HG03432 (cell line): ENCODE measurements around the gene USP31.

ENCODE experiments used
- ATAC-seq: cut with Tn5 transposase; IDR thresholded peaks from one replicate; pipeline ENCODE4 v1.9.1; 2021; ENCODE audit warnings: mild to moderate bottlenecking, moderate library complexity; ENCODE audit not compliant: unreplicated experiment

The USP31 gene, protein sequence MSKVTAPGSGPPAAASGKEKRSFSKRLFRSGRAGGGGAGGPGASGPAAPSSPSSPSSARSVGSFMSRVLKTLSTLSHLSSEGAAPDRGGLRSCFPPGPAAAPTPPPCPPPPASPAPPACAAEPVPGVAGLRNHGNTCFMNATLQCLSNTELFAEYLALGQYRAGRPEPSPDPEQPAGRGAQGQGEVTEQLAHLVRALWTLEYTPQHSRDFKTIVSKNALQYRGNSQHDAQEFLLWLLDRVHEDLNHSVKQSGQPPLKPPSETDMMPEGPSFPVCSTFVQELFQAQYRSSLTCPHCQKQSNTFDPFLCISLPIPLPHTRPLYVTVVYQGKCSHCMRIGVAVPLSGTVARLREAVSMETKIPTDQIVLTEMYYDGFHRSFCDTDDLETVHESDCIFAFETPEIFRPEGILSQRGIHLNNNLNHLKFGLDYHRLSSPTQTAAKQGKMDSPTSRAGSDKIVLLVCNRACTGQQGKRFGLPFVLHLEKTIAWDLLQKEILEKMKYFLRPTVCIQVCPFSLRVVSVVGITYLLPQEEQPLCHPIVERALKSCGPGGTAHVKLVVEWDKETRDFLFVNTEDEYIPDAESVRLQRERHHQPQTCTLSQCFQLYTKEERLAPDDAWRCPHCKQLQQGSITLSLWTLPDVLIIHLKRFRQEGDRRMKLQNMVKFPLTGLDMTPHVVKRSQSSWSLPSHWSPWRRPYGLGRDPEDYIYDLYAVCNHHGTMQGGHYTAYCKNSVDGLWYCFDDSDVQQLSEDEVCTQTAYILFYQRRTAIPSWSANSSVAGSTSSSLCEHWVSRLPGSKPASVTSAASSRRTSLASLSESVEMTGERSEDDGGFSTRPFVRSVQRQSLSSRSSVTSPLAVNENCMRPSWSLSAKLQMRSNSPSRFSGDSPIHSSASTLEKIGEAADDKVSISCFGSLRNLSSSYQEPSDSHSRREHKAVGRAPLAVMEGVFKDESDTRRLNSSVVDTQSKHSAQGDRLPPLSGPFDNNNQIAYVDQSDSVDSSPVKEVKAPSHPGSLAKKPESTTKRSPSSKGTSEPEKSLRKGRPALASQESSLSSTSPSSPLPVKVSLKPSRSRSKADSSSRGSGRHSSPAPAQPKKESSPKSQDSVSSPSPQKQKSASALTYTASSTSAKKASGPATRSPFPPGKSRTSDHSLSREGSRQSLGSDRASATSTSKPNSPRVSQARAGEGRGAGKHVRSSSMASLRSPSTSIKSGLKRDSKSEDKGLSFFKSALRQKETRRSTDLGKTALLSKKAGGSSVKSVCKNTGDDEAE (N-terminal part only)

GRCh38 chr16:23149267-23149992 is at the start of gene USP31:
Gene USP31, minus strand, starts transcription at chr16:23149452. Its CDS starts 182 bp downstream, at chr16:23149270.
- peak; percentile 97 for ATAC-seq

DNA sequence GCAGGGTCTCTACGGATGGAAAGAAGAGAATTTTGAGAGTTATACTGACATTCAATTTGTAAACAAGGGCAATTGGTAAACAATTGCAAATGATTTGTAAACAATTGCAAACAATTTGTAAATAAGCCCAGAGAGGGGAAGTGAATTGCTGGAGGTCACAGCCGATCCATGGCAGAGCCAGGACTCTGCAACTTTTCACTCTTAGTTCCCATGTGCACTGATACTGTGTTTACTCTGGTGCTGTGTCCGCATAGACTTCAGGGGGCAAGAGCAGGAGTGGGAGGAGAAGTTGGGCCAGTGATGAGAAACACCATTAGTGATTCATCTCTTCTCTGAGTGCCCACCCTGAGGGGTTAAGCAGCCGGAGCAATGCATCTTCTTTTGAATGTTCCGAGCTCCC is 47.3 kb upstream of the USP31 start:
- ATAC-seq: no peak

- ATAC-seq: no peak
Observed at GRCh38 chr16:23195366-23195978, 46.2 kb upstream of the USP31 start.

DNA sequence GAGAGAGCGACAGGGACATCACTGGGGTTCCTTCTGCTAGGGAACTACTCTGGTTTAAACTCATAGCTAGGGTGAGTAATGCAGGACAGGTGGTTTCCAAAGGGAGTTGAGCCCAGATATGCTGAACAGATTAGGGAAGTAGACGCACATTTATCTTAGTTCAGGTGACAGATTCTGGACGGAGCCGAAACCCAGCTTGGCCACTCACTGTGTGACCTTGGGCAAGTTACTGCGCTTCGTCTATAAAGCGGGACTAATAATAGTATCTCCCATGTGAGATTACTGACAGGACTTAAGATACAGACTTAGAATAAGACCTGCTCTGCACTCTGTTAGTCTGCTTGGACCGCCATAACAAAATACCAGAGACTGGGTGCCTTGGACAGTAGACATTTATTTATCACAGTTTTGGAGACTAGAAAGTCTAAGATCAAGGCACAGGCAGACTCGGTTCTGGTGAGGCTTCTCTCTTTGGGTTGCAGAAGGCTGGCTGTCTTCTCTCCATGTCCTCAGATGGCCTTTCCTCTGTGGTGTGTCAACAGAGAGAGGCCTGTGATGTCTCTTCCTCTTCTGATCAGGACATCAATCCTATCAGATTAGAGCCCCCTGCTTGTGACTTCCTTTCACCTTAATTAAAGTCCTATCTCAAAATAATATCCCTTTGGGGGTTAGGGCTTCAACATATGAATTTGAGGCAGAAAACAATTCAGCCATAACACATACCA is 45.4 kb upstream of the USP31 start:
- ATAC-seq: no peak

GRCh38 chr16:23188911-23189310 is 39.7 kb upstream of the USP31 start:
- no peak for ATAC-seq

DNA sequence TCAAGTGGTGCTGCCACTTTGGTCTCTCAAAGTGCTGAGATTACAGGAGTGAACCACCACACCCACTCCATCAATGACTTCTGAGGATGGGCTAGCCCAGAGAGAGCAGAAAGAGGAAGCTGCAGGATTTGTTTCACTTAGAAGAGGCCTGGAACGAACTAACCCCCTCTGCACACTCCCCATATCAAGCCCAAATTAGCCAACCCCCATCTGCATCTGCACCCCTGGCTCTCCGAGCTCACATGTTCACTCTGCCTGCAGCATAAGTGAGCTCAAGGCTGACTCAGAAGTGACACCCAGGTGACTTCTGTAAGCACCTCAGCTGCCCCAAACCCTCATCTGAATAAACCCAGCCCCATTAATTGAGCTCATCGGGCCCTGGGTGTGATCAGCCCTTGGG is 38.1 kb upstream of the USP31 start:
- ATAC-seq: no peak

- no peak for ATAC-seq
Observed at GRCh38 chr16:23186171-23186570, 36.9 kb upstream of the USP31 start.

GRCh38 chr16:23185656-23186055 is 36.4 kb upstream of the USP31 start:
- no peak for ATAC-seq

GRCh38 chr16:23183543-23183862 is 34.3 kb upstream of the USP31 start:
- no peak for ATAC-seq

GRCh38 chr16:23182679-23183542 is 33.7 kb upstream of the USP31 start, which contains the start of gene SCNN1G:
Gene SCNN1G, plus strand, starts transcription at chr16:23182745. Its CDS starts 3,527 bp downstream, at chr16:23186272.
- ATAC-seq: peak; percentile 33

DNA sequence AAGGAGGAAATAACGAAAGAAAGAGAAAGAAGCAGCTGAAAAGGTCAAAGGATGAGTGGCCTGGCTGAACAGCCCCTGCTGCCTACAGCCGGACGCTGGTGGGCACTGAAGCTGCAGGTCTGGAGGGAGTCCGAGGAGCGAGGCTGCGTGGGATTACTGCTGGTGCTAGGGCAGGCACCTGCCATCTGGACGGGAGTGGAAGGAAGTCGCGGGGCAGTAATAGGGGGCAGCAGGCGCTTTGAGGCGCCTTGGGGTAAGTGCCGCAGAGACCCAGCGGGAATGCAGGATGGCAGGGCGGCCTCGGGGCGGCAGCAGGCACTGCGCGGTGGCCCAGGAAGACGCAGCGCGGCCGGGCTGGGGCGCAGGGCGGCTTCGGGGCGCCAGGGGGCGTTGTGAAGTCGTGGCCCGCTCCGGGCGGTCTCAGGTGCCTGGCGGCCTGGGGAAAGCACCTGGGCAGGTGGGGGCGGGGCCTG is 33.0 kb upstream of the USP31 start:
- ATAC-seq: peak; percentile 95

- no peak for ATAC-seq
Observed at GRCh38 chr16:23181506-23181905, 32.3 kb upstream of the USP31 start.

DNA sequence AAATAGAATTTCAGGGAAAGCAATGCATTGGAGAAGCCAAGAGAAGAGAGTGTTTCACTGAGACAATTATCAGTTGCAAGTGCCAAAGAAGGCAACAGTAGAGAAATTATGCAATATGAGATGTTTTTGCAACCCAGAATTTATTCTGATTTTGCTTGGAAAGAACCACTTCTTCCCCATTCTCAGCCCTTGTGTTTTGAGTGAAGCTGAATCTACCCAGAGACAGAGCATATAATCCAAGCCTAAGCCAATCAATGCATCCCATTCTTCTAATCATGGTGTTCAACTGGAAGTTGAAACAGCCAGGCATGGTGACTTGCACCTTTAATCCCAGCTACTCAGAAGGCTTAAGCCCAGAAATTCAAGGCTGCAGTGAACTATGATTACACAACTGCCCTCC is 26.4 kb upstream of the USP31 start:
- no peak for ATAC-seq

DNA sequence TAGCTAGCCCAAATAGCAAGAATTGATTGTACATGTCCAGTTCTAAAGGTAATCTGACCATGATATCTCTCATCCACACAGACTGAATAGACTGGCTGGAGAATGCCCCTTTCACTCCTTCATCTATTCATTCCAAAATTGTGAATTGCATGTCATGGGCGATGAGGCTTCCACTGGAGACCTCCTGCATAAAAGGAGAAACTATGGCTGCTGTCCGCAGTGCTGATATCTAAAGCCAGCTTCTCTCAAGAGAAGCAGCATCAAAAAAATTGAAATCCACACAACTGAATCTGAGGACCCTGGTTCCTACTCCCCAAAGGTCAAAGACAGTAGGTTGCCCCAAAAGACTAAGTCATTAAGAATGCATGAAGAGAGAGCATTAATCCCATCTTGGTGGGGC is 25.4 kb upstream of the USP31 start:
- ATAC-seq: no peak

- no peak for ATAC-seq
Observed at GRCh38 chr16:23172994-23173393, 23.7 kb upstream of the USP31 start.

GRCh38 chr16:23172583-23172982 is 23.3 kb upstream of the USP31 start:
- ATAC-seq: no peak

DNA sequence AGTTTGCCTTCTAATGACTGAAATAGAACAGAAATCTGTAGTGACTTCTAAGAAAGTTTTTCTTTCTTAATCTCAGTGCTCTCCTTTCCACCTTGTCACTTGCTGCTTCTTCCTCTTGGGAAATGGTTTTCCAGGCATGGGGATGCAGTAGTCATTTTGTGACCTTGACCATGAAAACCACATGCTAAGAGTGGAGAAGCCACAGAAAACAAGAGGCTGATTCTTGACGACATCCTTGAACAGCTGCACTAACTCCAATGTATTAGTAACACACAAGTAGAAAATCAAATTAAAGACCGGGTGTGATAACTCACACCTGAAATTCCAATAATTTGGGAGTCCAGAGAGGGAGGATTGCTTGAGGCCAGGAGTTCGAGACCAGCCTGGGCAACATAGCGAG is 15.5 kb upstream of the USP31 start:
- no peak for ATAC-seq

DNA sequence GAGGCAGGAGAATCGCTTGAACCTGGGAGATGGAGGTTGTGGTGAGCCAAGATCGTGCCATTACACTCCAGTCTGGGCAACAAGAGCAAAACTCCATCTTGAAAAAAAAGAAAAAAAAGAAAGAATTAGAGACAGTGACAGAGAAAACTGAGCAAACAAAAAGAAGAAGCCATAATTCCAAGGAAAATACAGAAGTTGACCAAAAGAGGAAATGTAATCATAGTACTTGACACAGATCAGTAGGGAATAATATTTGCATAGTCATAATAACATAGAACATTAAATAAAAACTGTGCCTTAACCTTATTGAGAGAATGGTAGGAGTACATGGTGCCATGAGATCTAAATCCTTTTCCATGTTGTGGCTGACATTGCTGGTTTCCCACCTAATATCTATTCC is 14.7 kb upstream of the USP31 start:
- no peak for ATAC-seq
